Measurements from ENCODE around the gene NR2F1-AS1. TPM values are rescaled to one million over a fixed set of nuclear protein-coding genes. Genes with fewer than 3 reads are reported as not detected.

Gene NR2F1-AS1
- total RNA-seq, 1 donor from 2014 or later = 6.9 TPM

DNA sequence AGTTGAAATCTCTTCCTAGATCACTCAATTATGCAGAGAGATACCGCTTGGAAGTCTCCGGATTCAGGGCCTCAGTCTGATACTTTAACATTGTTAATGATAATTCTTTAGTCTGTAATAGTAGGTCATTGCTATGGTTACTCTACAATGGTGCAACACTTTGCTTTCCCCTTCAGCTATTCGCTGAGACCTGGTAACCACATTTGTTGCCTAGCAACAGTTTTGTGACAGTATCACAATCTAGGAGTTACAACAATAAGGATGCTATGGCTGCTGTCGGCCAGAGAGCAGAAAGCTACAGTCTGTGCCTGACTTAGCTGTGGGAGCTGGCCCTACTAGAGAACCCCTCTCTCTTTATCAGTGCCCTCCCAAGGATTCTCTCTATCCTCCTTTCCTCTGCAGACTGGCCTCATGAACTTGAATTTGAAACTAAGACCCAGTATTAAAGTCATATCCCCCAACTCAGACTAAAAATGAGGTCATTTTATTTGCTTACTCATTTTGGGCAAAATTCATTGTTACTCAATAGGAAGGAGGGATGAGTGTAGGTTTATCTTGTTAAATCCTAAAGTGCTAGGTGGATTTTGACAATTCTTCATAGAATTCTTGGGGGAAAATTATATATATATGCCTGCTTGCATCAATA, 41.3 kb upstream of the NR2F1-AS1 start:
- TF ChIP-seq, protein P1, sequence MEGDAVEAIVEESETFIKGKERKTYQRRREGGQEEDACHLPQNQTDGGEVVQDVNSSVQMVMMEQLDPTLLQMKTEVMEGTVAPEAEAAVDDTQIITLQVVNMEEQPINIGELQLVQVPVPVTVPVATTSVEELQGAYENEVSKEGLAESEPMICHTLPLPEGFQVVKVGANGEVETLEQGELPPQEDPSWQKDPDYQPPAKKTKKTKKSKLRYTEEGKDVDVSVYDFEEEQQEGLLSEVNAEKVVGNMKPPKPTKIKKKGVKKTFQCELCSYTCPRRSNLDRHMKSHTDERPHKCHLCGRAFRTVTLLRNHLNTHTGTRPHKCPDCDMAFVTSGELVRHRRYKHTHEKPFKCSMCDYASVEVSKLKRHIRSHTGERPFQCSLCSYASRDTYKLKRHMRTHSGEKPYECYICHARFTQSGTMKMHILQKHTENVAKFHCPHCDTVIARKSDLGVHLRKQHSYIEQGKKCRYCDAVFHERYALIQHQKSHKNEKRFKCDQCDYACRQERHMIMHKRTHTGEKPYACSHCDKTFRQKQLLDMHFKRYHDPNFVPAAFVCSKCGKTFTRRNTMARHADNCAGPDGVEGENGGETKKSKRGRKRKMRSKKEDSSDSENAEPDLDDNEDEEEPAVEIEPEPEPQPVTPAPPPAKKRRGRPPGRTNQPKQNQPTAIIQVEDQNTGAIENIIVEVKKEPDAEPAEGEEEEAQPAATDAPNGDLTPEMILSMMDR (IDR thresholded peaks at IDR 0.05; ENCODE audit: insufficient read depth, low read depth, low read length) = no peak
- TF ChIP-seq EZH2 (IDR thresholded peaks at IDR 0.05; ENCODE audit: insufficient read depth, low read length) = no peak
- peaks cover 7% of the 10 kb centered on the region for H3K4me1 ChIP-seq (ENCODE audit: insufficient read depth, low read length)
- Mint-ChIP-seq H3K36me3 (ENCODE audit: low read depth, unreplicated experiment) (peaks cover 3% of the 10 kb centered on the region), H3K27me3 (ENCODE audit: low read depth, unreplicated experiment) (peaks cover 38% of the 10 kb centered on the region), H3K9me3 (ENCODE audit: unreplicated experiment) (no peaks in the 10 kb centered on the region), H3K4me1 (ENCODE audit: low read depth, unreplicated experiment) (no peaks in the 10 kb centered on the region), H3K27ac (ENCODE audit: unreplicated experiment) (no peak overlapping the region), H3K4me3 (ENCODE audit: unreplicated experiment) (no peak overlapping the region)
- DNase-seq (ENCODE audit: low read depth) (peak; percentile 72), FAIRE-seq (no peak)
- H3K27me3 ChIP-seq (ENCODE audit: insufficient read depth, low read length) = no peaks in the 10 kb centered on the region
- no peak overlapping the region for H2AFZ ChIP-seq (ENCODE audit: low read depth, low read length)
- H3K4me3 ChIP-seq (ENCODE audit: insufficient read depth, low read depth, low read length) = peak overlapping the region; percentile 88
- H4K20me1 ChIP-seq (ENCODE audit: insufficient read depth, low read length) = no peaks in the 10 kb centered on the region
- peak overlapping the region; percentile 74 for H3K27ac ChIP-seq (ENCODE audit: low read depth, low read length)
- no peaks in the 10 kb centered on the region for H3K79me2 ChIP-seq (ENCODE audit: insufficient read depth, low read length)
- H3K9ac ChIP-seq (ENCODE audit: low read length) = peak overlapping the region; percentile 87
- no peaks in the 10 kb centered on the region for H3K36me3 ChIP-seq (ENCODE audit: insufficient read depth, low read length)
- peak overlapping the region; percentile 99 for H3K4me2 ChIP-seq (ENCODE audit: low read length)
- no peaks in the 10 kb centered on the region for H3K9me3 ChIP-seq (ENCODE audit: insufficient read depth, low read depth, low read length)

DNA sequence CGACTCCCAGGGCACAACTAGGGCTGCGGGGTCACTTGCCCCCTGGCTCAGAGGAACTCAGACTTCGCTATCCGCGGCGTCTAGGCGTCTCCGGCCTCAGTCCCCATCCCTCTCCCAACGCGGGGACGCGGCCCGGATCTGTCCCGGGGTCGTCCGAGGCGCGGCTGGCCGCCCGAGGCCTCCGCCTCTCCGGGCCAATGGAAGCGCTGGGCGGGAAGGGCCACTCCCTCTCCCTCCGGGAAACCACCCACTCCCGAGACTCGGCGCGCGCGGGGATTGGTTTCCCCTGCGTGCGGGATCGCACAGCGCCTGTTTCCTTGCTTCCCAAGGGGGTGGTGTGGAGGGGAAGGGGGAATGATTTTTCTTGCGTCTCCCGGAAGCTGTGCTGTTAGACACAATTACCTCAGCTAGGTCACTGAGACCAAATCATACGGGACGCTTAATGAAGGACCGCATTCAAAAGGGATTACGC, 40.3 kb upstream of the NR2F1-AS1 start:
- H3K27me3 Mint-ChIP-seq (ENCODE audit: low read depth, unreplicated experiment) = peaks cover 46% of the 10 kb centered on the region

More for the DNA sequence above, 40.3 kb upstream of the NR2F1-AS1 start:
- Histone ChIP-seq H3K9ac (ENCODE audit: low read length) (peak overlapping the region; percentile 87), H3K4me2 (ENCODE audit: low read length) (peak overlapping the region; percentile 99), H4K20me1 (ENCODE audit: insufficient read depth, low read length) (no peaks in the 10 kb centered on the region), H3K79me2 (ENCODE audit: insufficient read depth, low read length) (no peaks in the 10 kb centered on the region), H3K4me3 (ENCODE audit: insufficient read depth, low read depth, low read length) (peak overlapping the region; percentile 88), H2AFZ (ENCODE audit: low read depth, low read length) (peak overlapping the region; percentile 89), H3K9me3 (ENCODE audit: insufficient read depth, low read depth, low read length) (no peaks in the 10 kb centered on the region), H3K27me3 (ENCODE audit: insufficient read depth, low read length) (no peaks in the 10 kb centered on the region), H3K36me3 (ENCODE audit: insufficient read depth, low read length) (no peaks in the 10 kb centered on the region), H3K4me1 (ENCODE audit: insufficient read depth, low read length) (peaks cover 7% of the 10 kb centered on the region), H3K27ac (ENCODE audit: low read depth, low read length) (peak overlapping the region; percentile 74)
- peaks cover 2% of the 10 kb centered on the region for H3K36me3 Mint-ChIP-seq (ENCODE audit: low read depth, unreplicated experiment)
- peak; percentile 86 for DNase-seq (ENCODE audit: low read depth)
- no peaks in the 10 kb centered on the region for H3K4me1 Mint-ChIP-seq (ENCODE audit: low read depth, unreplicated experiment)
- H3K9me3 Mint-ChIP-seq (ENCODE audit: unreplicated experiment) = peaks cover 2% of the 10 kb centered on the region
- no peak for TF ChIP-seq EZH2 (IDR thresholded peaks at IDR 0.05; ENCODE audit: insufficient read depth, low read length)
- TF ChIP-seq, protein P1 (IDR thresholded peaks at IDR 0.05; ENCODE audit: insufficient read depth, low read depth, low read length) = no peak
- H3K27ac Mint-ChIP-seq (ENCODE audit: unreplicated experiment) = peak overlapping the region; percentile 23
- no peak for FAIRE-seq
- peak overlapping the region; percentile 85 for H3K4me3 Mint-ChIP-seq (ENCODE audit: unreplicated experiment)
